Inflammatory macrophage treated with lipopolysaccharide for 4 hours (primary cell): Measurements from ENCODE around the gene SLC38A7.

Experiments used
- DNase-seq: peaks from one replicate; pipeline ENCODE4 v3.0.0-alpha.2; 2020

SLC38A7 gene

DNA sequence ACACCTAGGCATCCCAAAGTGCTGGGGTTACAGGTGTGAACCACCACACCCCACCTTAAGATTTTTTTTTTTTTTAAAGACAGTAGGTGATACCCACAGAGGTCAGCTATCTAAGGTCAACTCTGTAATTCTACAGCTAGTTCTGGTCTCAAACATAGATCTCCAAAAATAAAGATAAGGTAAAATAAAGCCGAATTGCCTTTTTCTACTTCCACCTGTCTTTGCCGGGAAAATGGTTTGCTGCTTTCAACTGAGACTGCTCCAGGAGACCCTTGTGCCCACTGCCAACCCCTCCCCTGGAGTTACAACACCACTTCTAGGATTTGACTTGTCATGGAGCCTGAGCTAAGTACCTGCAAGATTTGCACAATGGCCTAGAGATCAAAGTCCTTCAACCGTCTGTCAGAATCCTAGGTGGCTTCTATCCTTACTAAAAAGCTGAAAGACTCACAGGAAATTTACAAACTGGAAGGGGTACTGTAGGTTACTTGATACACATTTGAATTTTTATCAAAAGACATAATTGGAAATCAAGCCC lies 50.2 kb downstream of the SLC38A7 start:
- no peak for DNase-seq

DNA sequence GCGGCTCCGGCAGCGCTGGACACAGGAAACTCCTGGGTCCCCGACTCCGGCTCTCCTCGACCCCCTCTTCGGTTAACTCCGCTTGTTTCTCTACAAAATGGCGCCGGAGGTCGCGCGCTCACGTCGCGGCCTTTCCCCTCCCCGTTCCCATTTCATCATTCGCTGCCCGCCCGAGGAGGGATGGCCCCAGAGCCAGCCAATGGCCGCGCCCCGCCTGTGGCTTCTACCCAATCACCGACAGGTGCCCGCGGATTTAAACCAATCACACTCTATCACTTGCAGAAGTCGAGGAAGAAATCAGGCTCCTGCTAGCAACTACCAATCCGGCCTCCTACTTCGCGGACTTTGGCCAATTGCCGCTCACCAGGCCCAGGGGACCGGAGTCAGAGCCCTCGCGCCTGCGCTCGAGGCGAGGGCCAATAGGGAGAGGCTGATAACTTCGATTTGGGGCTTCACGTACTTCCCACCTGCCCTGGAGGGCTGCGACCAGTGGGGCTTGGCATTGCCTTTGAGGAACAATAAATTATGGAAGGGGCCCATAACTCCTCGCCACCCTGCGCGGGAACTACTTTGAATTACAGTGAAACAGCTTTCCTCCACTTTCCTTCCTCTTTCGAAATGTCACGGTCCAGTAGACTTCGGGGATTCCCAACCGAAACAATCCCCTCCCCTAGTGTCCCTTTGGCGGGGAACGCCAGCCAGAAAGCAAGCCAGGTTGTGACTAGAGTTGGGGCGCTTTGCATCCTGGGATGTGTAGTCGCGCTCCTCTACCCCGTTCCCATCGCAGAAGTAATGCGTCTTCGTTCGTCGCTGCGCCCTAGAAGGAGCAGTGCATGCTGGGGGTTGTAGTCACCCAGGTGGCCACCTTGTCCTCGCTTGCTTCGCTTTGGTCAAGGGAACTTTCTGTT lies 54.6 kb downstream of the SLC38A7 start, which contains the start of gene CNOT1:
Gene CNOT1 (minus strand): TSS at position 94 of the 908 bp plus-strand sequence. CDS start 30,489 bp downstream, outside the sequence.
- peak; percentile 98 for DNase-seq

DNA sequence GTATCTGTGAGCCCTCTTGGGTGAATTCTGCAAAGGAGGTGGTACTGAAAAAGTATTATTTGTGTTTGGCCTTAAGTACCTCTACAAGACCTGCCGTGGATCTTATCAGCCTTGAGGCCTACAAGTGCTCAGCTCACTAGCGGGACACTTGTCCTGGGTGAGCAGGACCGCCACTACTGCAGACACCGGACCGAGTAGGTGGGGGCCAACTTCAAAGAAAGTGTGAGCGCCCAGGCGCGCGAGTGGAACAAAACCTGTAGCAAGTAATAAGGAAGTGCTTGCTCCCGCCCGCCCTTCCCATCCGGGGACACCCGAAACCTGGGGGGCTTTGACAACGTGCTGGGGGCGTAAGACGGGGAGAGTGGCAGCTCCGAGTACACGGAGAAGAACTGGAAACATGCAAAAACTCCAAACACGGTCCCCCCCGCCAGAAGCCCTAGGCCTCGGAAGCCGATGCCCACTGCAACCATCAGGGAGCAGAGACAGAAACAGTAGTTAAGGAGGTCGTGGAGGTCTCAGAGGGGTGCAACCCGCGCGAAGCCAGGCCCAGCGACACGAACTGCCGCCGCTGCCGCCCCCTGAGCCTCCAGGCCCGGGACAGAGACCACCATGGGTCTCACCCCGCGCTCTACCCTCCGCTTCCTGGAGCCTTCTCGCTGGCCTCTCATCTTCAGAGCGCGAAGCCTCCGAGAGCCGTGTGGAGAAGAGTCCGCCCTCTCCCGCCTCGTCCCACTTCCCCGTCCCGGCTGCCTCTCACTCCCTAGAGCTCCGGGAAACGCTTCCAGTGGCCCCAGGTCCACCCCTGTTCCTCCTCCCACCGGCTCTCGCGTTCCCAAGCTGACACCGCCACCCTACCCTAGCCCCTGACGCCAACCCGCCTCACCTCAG lies 55.5 kb downstream of the SLC38A7 start:
- peak; percentile 74 for DNase-seq

DNA sequence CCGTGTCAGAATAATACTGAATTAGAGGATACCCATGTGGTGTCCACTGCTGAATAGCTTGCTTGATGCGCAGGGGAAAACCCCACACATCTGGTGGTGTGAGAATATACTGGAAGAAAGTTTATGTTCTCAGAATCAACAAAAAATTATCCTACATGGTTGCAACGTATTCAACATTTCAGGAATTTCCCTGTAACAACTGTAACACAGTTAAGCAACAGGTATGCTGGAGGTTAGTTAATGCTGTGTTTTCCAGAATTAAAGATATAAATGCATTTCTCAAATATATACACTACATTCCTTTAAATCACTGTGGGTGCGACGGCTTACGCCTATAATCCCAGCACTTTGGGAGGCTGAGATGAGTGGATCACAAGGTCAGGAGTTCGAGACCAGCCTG lies 60.4 kb downstream of the SLC38A7 start:
- DNase-seq = no peak

DNA sequence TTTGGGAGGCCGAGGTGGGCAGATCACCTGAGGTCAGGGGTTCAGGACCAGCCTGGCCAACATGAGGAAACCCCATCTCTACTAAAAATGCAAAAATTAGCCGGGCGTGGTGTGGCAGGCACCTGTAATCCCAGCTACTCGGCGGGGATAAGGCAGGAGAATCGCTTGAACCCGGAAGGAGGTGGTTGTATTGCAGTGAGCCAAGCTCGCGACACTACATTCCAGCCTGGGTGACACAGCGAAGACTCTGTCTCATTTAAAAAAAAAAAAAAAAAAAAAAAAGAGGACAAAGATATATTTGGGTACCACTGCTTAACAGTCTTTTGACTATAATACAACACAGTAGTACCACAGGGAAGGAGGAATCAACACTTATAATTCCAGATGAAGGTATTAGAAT lies 64.2 kb downstream of the SLC38A7 start:
- DNase-seq = no peak

DNA sequence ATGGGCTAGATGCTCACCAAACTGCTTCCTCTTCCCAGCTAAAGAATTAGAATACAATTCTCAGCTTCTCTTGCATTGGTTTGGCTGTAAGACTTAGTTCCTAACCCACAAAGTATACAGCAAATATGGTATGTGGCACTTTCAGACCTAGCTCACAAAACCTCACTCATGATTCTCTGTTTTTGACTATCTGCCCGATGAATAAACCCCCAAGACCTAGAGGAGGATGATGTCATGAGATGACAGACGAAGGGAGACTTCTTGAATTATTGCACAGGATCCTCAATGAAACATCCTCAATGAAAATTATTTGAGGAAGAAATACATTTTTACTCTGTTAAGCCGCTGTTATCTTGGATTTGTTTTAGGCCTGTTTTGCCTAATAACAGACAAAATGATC lies 69.3 kb downstream of the SLC38A7 start:
- no peak for DNase-seq
